HEK293T (cell line): ENCODE data around the gene ETV6.

Experiments
- CTBP1 ChIP-seq: fragments of 450-650 bp; IDR thresholded peaks from 2 replicates; pipeline ENCODE4 v1.6.1; 2016; ENCODE audit warnings: borderline replicate concordance
- NFRKB ChIP-seq: fragments of 450-650 bp; IDR thresholded peaks from 2 replicates; pipeline ENCODE4 v1.6.1; 2016; ENCODE audit warnings: mild to moderate bottlenecking, moderate library complexity
- ZNF384 ChIP-seq: fragments of 450-650 bp; IDR thresholded peaks from 2 replicates; pipeline ENCODE4 v1.6.1; 2016

GRCh38 chr12:11907625-11908024 is 258.2 kb downstream of the ETV6 start:
- TF ChIP-seq ZNF384 (no peak), CTBP1 (no peak), NFRKB (no peak)
